ENCODE measurements around the gene GSKIP.

The GSKIP gene

DNA sequence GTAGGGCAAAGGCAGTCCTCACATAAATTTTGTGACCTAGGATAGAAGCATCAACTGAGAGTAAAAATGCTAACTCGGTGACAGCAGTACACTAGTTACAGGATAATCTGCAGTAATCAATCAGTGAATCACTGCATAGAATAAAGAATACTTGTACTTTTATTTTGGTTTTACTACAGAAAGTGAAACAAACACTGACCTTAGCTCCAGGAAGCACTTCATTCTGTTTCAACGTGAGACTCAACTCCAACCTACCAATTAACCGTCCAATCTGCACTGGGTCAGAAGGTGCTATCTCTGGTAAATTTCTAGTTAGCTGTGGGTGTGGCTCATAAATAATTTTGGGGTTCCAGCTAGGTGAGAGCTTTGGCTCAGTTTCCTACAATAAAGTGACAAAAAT lies 22.0 kb upstream of the GSKIP start:
- H3K9me3 ChIP-seq (ENCODE audit: control insufficient read depth, insufficient read depth, low read depth, low read length) = no peaks in the 10 kb centered on the region
- no peak overlapping the region for H3K27ac ChIP-seq (ENCODE audit: extremely low read depth, low read depth, low read length)
- H3K36me3 ChIP-seq (ENCODE audit: control insufficient read depth in 2 of 2, insufficient read depth in 1 of 2, low read length in 2 of 2) = peaks cover 22 to 32% of the 10 kb centered on the region in 2 experiments
- peaks cover 5% of the 10 kb centered on the region for H3K4me1 ChIP-seq (ENCODE audit: control insufficient read depth, insufficient read depth, low read length)
- no peak for TF ChIP-seq ZSCAN5A (tag by site-specific recombination; IDR thresholded peaks at IDR 0.05)
- TF ChIP-seq ZBTB7A (tag by site-specific recombination; IDR thresholded peaks at IDR 0.05; ENCODE audit: low read depth) = no peak
- TF ChIP-seq ZNF274 (IDR thresholded peaks at IDR 0.05; ENCODE audit: low read length) = no peak
- TF ChIP-seq ZNF274 (tag by site-specific recombination; IDR thresholded peaks at IDR 0.05; ENCODE audit: borderline replicate concordance) = no peak
- no peak for TF ChIP-seq KLF10 (tag by site-specific recombination; IDR thresholded peaks at IDR 0.05)
- TF ChIP-seq ZNF10 (tag by site-specific recombination; IDR thresholded peaks at IDR 0.05) = no peak
- no peak for TF ChIP-seq ZBTB17 (tag by site-specific recombination; IDR thresholded peaks at IDR 0.05)
- no peak for TF ChIP-seq ZNF596 (tag by site-specific recombination; IDR thresholded peaks at IDR 0.05)
- no peak for TF ChIP-seq ZNF140 (tag by site-specific recombination; IDR thresholded peaks at IDR 0.05)
- no peak for TF ChIP-seq TRIM28 (IDR thresholded peaks at IDR 0.05; ENCODE audit: borderline replicate concordance, low read length)
- TF ChIP-seq ZNF660 (tag by site-specific recombination; IDR thresholded peaks at IDR 0.05) = no peak
- no peak for TF ChIP-seq ZNF530 (tag by site-specific recombination; IDR thresholded peaks at IDR 0.05; ENCODE audit: low read depth)
- TF ChIP-seq, protein P1, sequence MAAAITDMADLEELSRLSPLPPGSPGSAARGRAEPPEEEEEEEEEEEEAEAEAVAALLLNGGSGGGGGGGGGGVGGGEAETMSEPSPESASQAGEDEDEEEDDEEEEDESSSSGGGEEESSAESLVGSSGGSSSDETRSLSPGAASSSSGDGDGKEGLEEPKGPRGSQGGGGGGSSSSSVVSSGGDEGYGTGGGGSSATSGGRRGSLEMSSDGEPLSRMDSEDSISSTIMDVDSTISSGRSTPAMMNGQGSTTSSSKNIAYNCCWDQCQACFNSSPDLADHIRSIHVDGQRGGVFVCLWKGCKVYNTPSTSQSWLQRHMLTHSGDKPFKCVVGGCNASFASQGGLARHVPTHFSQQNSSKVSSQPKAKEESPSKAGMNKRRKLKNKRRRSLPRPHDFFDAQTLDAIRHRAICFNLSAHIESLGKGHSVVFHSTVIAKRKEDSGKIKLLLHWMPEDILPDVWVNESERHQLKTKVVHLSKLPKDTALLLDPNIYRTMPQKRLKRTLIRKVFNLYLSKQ (tag by site-specific recombination; IDR thresholded peaks at IDR 0.05; ENCODE audit: borderline replicate concordance) = no peak
- TF ChIP-seq ZNF132 (tag by site-specific recombination; IDR thresholded peaks at IDR 0.05; ENCODE audit: borderline replicate concordance) = no peak
- no peak for TF ChIP-seq ZNF221 (tag by site-specific recombination; IDR thresholded peaks at IDR 0.05; ENCODE audit: borderline replicate concordance)
- no peak for TF ChIP-seq KLF17 (tag by site-specific recombination; IDR thresholded peaks at IDR 0.05)
- TF ChIP-seq BCL11B (tag by site-specific recombination; IDR thresholded peaks at IDR 0.05; ENCODE audit: low read depth) = no peak
- POLR2A ChIA-PET = no interaction called here
- CTCF ChIA-PET = interaction anchor here (0.6 to 0.7 kb wide), 3 partner anchors 9 to 240 kb away, joined by 3 read pairs; no protein-coding TSS in a partner anchor
- no peak overlapping the region for H3K4me3 ChIP-seq (ENCODE audit: low read depth, low read length)

- H3K4me3 ChIP-seq (ENCODE audit: low read depth, low read length) = no peak overlapping the region
- ChIA-PET CTCF (no interaction called here), POLR2A (no interaction called here)
- no peak overlapping the region for H3K27ac ChIP-seq (ENCODE audit: extremely low read depth, low read depth, low read length)
- no peaks in the 10 kb centered on the region for H3K9me3 ChIP-seq (ENCODE audit: control insufficient read depth, insufficient read depth, low read depth, low read length)
- peaks cover 5 to 6% of the 10 kb centered on the region in 2 experiments; a peak in 2 of 3 replicates for H3K36me3 ChIP-seq (ENCODE audit: control insufficient read depth in 2 of 2, insufficient read depth in 1 of 2, low read length in 2 of 2)
- H3K4me1 ChIP-seq (ENCODE audit: control insufficient read depth, insufficient read depth, low read length) = peaks cover 5% of the 10 kb centered on the region
- no peak for TF ChIP-seq SCRT2 (tag by site-specific recombination; IDR thresholded peaks at IDR 0.05)
- no peak for TF ChIP-seq SALL2 (tag by site-specific recombination; IDR thresholded peaks at IDR 0.05; ENCODE audit: borderline replicate concordance)
- no peak for TF ChIP-seq GFI1B (tag by site-specific recombination; IDR thresholded peaks at IDR 0.05)
- no peak for TF ChIP-seq ZNF274 (IDR thresholded peaks at IDR 0.05; ENCODE audit: low read length)
- no peak for TF ChIP-seq ZNF274 (tag by site-specific recombination; IDR thresholded peaks at IDR 0.05; ENCODE audit: borderline replicate concordance)
- TF ChIP-seq ZSCAN4 (tag by site-specific recombination; IDR thresholded peaks at IDR 0.05) = no peak
- TF ChIP-seq ZNF785 (tag by site-specific recombination; IDR thresholded peaks at IDR 0.05) = no peak
- TF ChIP-seq ZNF19 (tag by site-specific recombination; IDR thresholded peaks at IDR 0.05; ENCODE audit: low read depth) = no peak
- no peak for TF ChIP-seq ZNF707 (tag by site-specific recombination; IDR thresholded peaks at IDR 0.05)
- TF ChIP-seq ZBTB7A (tag by site-specific recombination; IDR thresholded peaks at IDR 0.05; ENCODE audit: low read depth) = no peak
- TF ChIP-seq ZNF266 (tag by site-specific recombination; IDR thresholded peaks at IDR 0.05; ENCODE audit: low read depth) = no peak
- no peak for TF ChIP-seq ZNF777 (tag by site-specific recombination; IDR thresholded peaks at IDR 0.05; ENCODE audit: borderline replicate concordance)
- TF ChIP-seq ZNF280D (tag by site-specific recombination; IDR thresholded peaks at IDR 0.05) = no peak
Measured at GRCh38 chr14:96345669-96346068, 17.7 kb upstream of the GSKIP start.
